ACHN (cell line): Measurements from ENCODE around the gene REG4.

Experiments
- DNase-seq: peaks from one replicate; pipeline ENCODE4 v3.0.0-alpha.2; 2015
- in situ Hi-C: cut with HindIII; loops from 2 replicates; pipeline ENCODE4 v1.10.0; 2017; ENCODE audit warnings: low sequenced_read_pairs, low pct_ligation_motif_present, low pct_unique_long_range_greater_than_20kb

REG4 gene

DNA sequence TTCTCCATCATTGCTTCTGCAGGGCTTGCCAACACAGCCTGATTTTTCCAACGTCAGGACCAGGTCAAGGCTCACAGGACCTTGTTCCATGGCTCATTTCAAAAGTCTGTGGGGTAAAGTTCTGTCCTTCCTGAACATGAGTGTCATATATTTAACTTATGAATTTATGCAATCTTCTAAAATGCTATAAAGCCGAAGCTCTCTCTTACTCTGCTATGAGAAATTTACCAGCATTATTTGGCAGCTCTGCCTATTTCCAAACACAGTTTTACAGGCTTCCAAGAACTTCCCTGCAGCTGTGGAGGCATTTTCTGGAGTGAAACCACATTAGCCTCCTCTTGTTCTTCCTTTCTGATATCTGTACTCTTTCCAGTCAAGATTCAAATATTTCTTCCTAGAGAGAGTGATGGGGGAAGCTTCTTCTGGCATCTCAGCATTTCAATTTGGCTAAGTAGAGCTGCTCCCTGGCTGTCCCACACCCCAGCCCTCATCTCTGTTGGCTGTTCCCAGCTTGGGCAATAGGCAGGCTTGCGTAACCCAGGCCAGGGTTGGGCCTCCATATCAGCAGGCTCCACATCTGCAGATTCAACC lies 27.0 kb downstream of the REG4 start:
- in situ Hi-C loops = no loop called here
- no peak for DNase-seq

DNA sequence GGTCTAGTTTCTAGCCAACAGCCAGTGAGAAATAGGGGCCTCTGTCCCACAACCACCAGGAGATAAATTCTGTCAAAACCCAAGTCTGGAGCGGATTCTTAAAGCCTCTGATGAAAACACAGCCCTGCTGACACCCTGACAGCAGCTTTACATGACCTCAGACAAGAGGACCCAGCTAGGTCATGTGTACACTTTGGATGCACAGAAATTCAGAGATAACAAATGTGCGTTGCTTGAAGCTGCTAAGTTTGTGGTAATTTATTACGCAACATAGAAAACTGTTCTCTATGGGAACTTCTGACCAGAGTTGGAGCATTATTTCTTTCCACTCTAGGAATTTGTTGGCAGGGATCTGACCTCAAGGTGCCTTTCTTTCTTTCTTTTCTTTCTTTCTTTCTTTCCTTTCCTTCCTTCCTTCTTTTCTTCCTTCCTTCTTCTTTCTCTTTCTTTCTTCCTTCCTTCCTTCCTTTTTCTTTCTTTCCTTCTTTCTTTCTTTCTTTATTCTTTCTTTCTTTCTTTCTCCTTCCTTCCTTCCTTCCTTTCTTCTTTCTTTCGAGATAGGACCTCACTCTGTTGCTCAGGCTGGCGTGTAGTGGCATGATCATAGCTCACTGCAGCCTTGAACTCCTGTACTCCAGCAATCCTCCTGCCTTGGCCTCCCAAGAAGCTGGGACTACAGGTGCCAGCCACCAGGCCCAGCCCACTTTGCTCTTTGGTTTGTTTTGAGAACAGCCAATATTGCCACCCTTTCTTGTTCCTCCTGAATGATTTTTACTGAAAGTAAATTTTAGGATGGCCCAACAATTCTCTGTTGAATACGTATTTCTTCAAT lies 27.7 kb downstream of the REG4 start:
- no peak for DNase-seq
- in situ Hi-C loops = no loop called here

DNA sequence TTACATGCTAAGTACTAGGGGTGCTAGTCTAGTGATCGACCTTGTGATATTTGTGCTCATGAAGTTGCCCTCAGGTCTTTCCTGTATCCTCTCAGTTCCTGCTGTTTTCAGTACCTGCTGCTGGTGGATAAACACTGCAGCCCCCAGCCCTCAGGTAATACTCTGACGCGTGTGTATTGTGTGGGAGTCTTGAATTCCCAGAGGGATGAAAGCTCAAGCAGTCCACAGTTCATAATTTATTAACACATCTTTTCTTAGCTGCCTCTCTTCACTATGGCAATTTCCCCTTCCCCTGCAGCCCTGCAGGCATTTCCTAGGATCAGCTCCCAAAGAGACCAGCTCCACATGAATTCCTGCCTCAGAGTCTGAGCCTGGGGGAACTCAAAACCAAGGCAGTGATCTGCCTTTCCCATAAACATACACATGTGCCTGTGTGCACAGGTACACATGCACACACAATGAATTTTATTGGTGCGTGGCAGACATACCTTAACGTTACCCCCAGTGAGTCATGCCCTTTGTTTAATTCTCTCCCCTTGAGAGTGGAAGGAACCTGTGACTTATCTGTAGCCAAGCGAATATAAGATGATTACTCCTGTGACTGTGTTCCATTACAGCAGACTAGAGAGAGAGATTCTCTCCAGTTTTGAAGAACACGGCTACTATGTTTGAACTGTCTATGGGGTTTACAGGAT lies 28.5 kb downstream of the REG4 start:
- in situ Hi-C loops = no loop called here
- no peak for DNase-seq

DNA sequence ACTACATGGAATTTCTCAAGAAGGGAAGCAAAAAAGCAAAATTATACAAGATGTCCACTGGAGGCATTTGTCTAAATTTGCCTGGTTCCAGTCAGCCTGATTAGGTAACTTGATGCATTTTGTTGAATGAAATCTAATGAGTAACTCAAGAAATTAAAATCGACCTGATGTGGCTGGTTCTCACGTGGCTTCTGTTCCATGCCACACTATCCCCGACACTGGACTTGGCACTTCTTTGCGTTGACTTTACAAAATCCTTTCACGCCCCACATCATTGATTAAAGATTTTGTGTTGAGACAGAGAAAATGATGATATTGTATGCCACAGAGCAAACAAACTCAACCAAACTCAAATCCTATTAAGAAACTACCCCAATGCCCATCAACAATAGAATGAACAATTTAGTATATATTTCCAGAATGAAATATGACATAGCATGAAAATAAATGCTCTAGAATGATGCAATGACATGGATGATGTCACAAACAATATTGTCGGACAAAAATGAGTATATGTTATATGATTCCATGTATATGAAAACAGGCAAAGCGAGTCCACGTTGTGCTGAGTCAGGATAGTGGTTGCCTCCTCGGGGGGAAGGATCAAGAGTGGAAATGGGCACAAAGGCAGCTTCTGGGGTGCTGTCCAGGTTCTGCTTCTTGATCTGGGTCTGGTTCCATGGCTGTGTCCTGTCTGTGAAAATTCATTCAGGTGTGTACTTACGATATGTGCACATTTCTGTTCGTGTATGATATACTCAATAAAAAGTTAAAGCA lies 29.6 kb downstream of the REG4 start:
- in situ Hi-C loops = no loop called here
- DNase-seq = no peak

DNA sequence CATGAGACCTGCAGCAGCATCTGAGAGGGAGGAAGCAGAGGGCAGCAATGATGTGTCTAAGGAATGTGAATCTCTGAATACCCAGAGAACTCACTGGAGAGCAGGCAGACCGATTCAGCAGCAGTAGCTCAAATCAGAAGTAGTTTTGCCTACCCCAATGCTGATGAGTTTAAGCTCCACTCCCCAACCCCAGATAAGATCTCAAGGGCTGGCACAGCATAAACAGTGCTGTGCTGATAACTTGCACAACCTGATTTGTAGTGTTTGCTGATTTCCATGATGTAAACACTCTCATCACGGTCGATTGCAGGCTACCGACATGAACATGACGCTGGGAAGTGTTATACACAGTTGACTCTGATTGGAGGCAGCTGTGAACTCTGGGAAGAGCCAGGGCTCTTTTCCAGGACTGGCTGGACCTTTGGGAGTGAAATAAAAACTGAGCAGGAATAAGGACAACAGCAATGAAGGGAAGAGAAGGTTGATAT lies 31.3 kb downstream of the REG4 start:
- in situ Hi-C loops = no loop called here
- DNase-seq = no peak

DNA sequence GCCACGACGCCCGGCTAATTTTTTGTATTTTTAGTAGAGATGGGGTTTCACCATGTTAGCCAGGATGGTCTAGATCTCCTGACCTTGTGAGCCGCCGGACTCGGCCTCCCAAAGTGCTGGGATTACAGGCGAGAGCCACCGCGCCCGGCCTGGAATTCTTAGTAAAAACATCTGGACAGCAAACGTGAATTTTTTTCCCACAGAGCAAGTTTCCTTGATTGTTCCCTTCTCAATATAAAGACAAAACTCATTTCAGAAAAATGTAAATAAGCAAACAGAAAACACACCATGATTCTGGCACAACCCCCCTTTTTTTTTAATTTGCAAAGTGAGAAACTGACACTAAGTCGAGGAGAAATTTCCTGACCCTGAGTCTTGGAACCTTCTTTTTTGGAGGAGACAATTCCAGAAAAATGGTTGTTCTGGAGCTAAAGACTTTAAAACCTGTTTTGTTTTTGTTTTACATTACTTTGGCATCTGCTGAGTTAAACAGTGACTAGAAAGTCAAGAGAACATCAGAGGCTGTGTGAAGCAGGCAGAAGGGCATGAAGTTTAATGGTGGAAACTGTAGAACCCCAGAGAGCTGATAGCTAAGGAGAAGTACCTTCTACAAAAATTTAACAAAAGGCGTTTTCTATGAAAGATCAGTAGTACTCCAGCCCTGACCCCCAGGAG lies 32.2 kb downstream of the REG4 start:
- in situ Hi-C loops = no loop called here
- DNase-seq = no peak

DNA sequence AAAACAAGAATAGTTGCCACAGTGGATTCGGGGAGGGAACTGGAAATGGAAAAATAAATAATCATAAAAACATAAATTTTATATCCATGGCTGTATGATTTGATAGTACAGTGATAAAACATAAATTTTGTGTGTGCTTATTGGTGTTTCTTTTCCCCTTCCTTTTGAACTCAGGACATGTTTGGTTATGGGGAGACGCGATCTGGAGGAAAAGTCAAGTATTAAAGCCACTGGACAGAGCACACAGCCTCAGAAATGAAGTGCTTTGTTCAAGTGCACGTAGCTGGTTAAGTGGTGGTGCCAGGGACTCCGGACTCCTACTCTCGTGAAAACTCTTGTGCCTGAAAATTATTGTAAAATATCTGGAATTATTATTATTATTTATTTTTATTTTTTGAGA lies 32.9 kb downstream of the REG4 start:
- in situ Hi-C loops = no loop called here
- DNase-seq = no peak

DNA sequence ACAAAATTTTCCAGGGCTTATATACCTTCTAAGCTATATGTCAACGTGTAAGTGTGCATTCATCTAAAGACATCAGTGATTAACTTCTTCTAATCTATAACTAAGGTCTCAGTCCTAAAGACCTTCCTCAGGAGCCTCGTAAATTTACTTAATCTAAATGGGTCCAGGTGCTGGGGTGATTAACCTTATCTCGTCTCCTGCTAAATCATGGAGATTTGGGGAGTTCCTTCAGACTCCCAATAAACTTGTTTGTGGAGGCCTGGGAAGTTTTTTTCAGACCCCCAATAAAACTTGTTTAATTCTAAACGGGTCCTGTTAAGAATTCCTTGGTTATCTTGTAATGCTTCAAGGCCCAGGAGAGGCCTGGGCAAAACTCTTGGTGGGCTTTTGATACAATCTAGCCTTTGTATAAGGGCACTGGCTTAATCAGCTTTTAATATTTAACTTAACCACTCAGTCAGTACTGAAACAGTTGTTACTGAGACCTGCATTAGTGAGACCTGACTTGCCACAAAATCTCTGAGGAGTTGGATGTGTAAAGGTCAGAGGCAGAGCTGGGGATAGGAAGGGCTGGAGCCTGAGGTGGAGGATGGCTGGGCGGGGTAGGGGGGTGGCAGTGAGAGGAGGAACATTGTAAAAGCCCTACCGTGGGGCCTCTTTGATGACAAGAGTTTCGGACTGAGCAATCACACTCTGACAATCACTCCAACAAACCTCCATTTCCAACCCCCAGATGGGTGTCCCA lies 36.3 kb downstream of the REG4 start:
- in situ Hi-C loops = no loop called here

DNA sequence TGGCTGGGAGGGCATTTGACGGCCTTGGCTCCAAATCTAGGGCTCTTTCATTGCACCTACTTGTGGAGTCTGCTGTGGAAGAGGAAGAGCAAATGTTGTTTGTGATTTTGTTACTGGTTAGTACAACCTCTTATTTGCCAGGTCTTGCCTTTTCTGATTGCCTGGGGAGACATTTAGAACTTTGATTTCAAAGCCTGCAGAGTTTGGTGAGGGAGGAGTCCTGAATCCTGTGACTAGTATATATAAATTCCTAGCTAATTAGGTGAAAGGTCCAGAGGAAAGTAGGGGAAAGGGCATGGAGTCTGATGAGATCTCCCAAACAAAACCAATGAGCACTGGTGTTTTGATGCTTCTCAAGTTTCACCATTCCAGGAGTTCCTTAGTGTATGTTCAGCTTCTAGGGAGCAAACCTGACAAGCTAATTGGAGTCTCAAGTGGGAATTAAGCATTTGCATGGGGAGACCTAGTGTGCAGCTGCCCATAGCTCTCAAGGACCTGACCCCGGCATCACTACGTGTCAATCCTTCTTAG lies 37.5 kb downstream of the REG4 start:
- in situ Hi-C loops = no loop called here
- no peak for DNase-seq

More for the DNA sequence above, 36.3 kb downstream of the REG4 start:
- DNase-seq = no peak

DNA sequence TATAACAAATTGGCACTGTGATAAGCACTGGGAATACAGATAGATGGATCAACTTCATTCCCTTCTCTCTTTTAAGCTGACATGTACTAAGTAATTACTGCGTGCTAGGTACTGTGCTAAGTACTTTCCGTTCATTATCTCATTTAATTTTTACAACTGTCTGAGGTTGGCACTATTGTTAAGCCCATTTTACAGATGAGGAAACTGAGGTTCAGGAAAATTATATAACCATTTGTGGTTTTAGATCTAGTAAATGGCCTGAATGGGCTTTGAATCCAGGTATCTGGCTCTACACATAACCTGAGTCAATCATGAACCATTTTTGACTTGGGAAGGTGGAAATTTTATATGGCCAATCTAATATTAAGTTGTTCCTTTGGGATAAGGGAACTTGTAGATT lies 39.0 kb downstream of the REG4 start:
- in situ Hi-C loops = no loop called here
- no peak for DNase-seq

DNA sequence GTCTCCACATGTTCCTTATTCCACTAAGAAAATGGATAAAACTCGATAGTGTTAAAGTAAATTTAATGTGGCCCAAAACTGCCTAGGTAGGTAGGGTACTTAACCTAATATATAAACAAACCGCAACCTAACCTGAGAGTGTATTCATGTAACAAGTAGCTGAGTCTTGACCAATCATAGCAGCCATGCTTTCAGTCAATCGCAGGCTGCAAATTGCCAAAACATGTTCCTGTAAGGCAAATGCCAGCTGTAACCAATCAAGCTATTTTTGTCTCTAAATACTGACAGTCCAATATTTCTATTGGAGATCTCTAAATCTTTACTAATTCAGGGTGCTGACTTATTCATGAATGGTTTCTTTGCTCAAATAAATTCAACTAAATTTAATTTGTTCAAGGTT lies 39.5 kb downstream of the REG4 start:
- no peak for DNase-seq
- in situ Hi-C loops = no loop called here

DNA sequence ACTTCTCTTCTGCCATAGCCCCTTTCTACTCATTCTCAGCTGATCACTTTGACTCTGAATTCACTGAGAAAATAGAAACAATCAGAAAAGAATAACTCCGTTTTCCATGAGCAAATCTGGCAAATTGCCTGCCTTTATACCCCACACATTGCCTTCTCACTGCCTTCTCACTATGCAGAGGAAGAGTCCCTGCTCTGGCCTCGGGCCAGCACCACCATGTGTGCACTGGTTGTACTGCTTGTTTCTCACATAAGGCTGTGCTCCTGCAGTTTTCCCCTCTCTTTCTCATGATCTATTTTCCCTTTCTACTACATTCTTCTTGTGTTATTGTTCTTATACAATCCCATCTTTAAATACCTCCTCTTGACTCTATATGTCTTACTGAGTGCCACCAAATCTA lies 40.2 kb downstream of the REG4 start:
- in situ Hi-C loops = no loop called here
- DNase-seq = no peak

DNA sequence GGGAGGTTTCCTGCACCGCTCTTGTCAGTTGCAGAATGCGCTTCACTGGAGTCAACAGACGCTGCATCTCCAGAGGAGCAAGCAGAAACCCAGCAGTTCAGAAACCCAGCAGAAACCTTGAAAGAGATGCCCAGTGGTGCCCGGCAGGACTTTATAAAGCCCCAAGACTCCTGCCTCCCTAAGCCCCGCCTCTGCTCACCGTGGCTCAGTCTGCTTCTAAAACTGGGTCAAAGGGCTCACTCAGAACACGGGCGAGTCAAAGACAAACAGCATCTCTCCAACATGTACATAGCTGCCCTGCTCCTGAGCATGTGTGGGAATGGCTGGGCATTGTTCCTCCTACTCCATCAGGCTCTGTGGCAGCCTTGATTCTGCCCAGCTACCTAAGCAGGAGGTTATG lies 42.5 kb downstream of the REG4 start, which contains the start of gene HMGCS2:
Gene HMGCS2 (minus strand): TSS at position 128 of the 400 bp plus-strand sequence. CDS start 61 bp downstream, at position 67.
- in situ Hi-C loops = no loop called here
- no peak for DNase-seq

DNA sequence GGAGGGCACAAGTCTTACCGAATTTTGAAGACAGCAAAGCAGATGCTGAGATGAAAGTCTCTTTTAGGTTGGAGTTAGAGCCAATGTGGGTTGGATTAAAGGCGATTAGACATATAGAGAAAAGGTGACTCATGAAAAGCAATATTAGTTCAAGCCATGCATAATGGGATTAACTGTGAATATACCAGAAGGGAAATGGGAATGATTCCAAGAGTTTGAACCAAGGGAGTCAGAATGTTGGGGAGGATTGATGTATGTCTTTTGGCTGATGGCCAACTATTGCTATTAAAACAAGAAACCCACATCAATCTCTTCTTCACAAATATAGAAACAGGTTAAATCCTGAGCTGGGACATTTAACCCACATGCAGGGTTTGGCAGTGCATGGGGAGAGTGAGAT lies 43.8 kb downstream of the REG4 start:
- in situ Hi-C loops = no loop called here
- DNase-seq = no peak

DNA sequence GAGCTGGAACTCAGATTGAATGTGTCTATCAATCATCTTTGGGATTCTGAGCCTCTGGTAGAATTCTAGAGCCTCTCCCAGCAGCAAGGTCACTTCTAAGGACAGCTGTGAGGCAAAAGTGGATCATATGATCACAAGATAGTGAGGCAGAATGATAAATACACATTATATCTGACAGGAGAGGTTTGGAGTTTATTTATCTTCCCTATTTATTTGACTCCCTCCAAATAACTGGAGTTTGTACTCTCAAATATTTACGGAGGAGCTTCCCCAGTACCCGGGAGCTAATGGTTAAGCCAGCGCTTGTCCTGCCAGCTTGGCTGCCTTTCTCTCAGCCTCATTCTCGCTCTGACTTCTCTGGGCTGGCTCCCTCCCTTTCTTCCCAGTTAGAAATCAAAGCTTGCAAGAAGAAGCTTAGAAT lies 44.9 kb downstream of the REG4 start:
- DNase-seq = no peak
- in situ Hi-C loops = no loop called here

DNA sequence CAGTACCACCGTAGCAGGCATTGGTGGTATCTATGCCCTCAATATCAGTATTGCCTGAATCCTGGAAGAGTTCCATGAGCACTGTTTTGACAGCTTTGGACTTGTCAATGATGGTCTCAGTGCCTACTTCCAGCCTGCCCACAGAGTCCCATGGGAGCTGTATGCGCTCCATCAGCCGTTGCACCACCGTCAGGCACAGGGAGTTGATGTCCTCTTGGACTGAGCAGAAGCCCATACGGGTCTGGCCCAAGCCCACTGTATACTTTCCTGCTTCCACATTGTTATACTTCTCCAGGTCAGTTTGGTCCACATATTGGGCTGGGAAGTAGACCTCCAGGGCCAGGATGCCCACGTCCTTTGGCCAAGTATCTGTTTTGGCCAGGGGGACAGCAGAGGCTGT lies 47.0 kb downstream of the REG4 start:
- in situ Hi-C loops = no loop called here

DNA sequence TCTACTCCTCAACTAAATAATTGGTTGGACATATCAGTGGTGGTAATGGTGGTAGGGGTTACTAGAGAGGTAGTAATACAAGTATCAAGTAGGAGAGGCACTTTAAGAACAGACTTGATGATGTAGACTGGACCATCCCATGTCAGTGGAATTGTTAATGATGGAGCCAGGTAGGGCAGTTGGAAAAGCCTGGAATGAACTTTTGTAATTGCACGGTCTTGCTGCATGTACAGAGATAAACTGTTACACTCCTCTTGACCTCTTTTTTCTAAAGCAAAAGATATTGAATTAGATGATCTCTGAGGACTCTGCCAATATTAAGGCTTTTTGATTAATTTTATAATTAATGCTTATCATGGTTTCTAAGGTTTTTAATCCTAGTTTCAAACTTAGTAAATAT lies 48.3 kb downstream of the REG4 start:
- in situ Hi-C loops = no loop called here
- DNase-seq = no peak

More for the DNA sequence above, 47.0 kb downstream of the REG4 start:
- DNase-seq = no peak
